Breast epithelium (tissue), 4 donors: ENCODE data around the gene IQCN. TPM values are rescaled to one million over a fixed set of nuclear protein-coding genes. Genes with fewer than 3 reads are reported as not detected.

Experiments
- DNase-seq, 2 donors: peaks; one replicate each; pipeline ENCODE4 v3.0.0-alpha.2; 2019; ENCODE audit warnings: low spot score in 2 of 2
- H3K27ac ChIP-seq, 2 donors: fragments of 200-600 bp; sonication (generic) in 1 of 2; one replicate each; pipeline ENCODE4 v1.5.1; 2016 to 2019; ENCODE audit warnings: mild to moderate bottlenecking in 1 of 2
- H3K27me3 ChIP-seq, 2 donors: fragments of 200-600 bp; sonication (generic) in 1 of 2; one replicate each; pipeline versions ENCODE4 v1.5.1 to v1.6.0; 2017 to 2019; ENCODE audit warnings: control low read depth in 1 of 2, mild to moderate bottlenecking in 1 of 2
- H3K36me3 ChIP-seq: fragments of 200-600 bp; one replicate; pipeline ENCODE4 v1.5.1; 2019
- H3K4me1 ChIP-seq, 2 donors: fragments of 200-600 bp; sonication (generic); one replicate each; pipeline ENCODE4 v1.5.1; 2016 to 2019; ENCODE audit warnings: control low read depth in 1 of 2
- H3K4me3 ChIP-seq, 3 donors: fragments of 200-600 bp; sonication (generic); 1 replicate in 2 of 3; 2 replicates in 1 of 3; pipeline ENCODE4 v1.5.1; 2016 to 2019; ENCODE audit warnings: mild to moderate bottlenecking in 3 of 3, moderate library complexity in 2 of 3
- H3K9me3 ChIP-seq, 2 donors: fragments of 200-600 bp; sonication (generic) in 1 of 2; one replicate each; pipeline ENCODE4 v1.5.1; 2016 to 2019; ENCODE audit warnings: control low read depth in 1 of 2
- POLR2A ChIP-seq: fragments of 450-650 bp; IDR thresholded peaks from one replicate; pipeline ENCODE4 v1.6.1; 2016; ENCODE audit warnings: antibody characterized with exemption, mild to moderate bottlenecking, moderate library complexity
- POLR2AphosphoS5 ChIP-seq, 3 donors: sonication (generic); formaldehyde crosslinking; IDR thresholded peaks; one replicate each; pipeline ENCODE4 v1.6.1; 2017; ENCODE audit warnings: antibody characterized with exemption in 3 of 3
- intact Hi-C: fragments of 100-400 bp; cut with DNase I; formaldehyde crosslinking; loops from one replicate; pipeline ENCODE4 v1.15.1; 2023; ENCODE audit warnings: low total_unique reads
- total RNA-seq, 3 donors: library from RNA; depleted of rRNA; stranded (reverse); fragments of >200 nt; gene quantifications; one replicate each; pipeline ENCODE4 v1.1.0, GENCODE V29; 2016
- TF ChIP-seq, protein P1 (sequence below), 3 donors: fragments of 450-650 bp; IDR thresholded peaks; one replicate each; pipeline ENCODE4 v1.5.1; 2016 to 2017; ENCODE audit warnings: antibody characterized with exemption in 3 of 3, mild to moderate bottlenecking in 3 of 3, moderate library complexity in 3 of 3

Gene IQCN
- total RNA-seq, 3 donors from 2014 or later = 7.0 to 16.6 (median 9.5) TPM

GRCh38 chr19:18298601-18299000 is 24.3 kb upstream of the IQCN start:
- no peak for DNase-seq
- Histone ChIP-seq H3K36me3 (no peaks in the 10 kb centered on the region), H3K4me1 (peaks cover 0 to 3% of the 10 kb centered on the region in 2 donors), H3K9me3 (no peaks in the 10 kb centered on the region), H3K27me3 (no peaks in the 10 kb centered on the region), H3K4me3 (no peak overlapping the region), H3K27ac (no peak overlapping the region)
- intact Hi-C loops = loop anchor here (5.0 kb wide), 1 partner anchor 1636 kb away; the partner anchor contains the start of genes SMIM7 and TMEM38A
- no peak for TF ChIP-seq POLR2A
- TF ChIP-seq POLR2AphosphoS5 (IDR thresholded peaks at IDR 0.05) = no peak
- TF ChIP-seq, protein P1, sequence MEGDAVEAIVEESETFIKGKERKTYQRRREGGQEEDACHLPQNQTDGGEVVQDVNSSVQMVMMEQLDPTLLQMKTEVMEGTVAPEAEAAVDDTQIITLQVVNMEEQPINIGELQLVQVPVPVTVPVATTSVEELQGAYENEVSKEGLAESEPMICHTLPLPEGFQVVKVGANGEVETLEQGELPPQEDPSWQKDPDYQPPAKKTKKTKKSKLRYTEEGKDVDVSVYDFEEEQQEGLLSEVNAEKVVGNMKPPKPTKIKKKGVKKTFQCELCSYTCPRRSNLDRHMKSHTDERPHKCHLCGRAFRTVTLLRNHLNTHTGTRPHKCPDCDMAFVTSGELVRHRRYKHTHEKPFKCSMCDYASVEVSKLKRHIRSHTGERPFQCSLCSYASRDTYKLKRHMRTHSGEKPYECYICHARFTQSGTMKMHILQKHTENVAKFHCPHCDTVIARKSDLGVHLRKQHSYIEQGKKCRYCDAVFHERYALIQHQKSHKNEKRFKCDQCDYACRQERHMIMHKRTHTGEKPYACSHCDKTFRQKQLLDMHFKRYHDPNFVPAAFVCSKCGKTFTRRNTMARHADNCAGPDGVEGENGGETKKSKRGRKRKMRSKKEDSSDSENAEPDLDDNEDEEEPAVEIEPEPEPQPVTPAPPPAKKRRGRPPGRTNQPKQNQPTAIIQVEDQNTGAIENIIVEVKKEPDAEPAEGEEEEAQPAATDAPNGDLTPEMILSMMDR (IDR thresholded peaks at IDR 0.05) = no peak

- no peak overlapping the region for H3K4me3 ChIP-seq
- H3K9me3 ChIP-seq = no peaks in the 10 kb centered on the region
- no peaks in the 10 kb centered on the region for H3K27me3 ChIP-seq
- intact Hi-C loops = loop anchor here (5.0 kb wide), 1 partner anchor 1635 kb away; the partner anchor contains the start of genes SMIM7 and TMEM38A
- H3K36me3 ChIP-seq = no peaks in the 10 kb centered on the region
- no peak for TF ChIP-seq POLR2AphosphoS5 (IDR thresholded peaks at IDR 0.05)
- no peak overlapping the region for H3K27ac ChIP-seq
- no peak for DNase-seq
- H3K4me1 ChIP-seq = peaks cover 0 to 3% of the 10 kb centered on the region in 2 donors
Observed at GRCh38 chr19:18297308-18297707, 23.1 kb upstream of the IQCN start.

- Histone ChIP-seq H3K4me3 (no peak overlapping the region), H3K27ac (peak overlapping the region in 1 of 2 donors; percentile 99), H3K4me1 (no peaks in the 10 kb centered on the region), H3K36me3 (no peaks in the 10 kb centered on the region), H3K9me3 (no peaks in the 10 kb centered on the region), H3K27me3 (no peaks in the 10 kb centered on the region)
- intact Hi-C loops = loop anchor here (5.0 kb wide), 1 partner anchor 1633 kb away; the partner anchor contains the start of genes SMIM7 and TMEM38A
- TF ChIP-seq, protein P1 (IDR thresholded peaks at IDR 0.05) = no peak
- no peak for TF ChIP-seq POLR2AphosphoS5 (IDR thresholded peaks at IDR 0.05)
- TF ChIP-seq POLR2A = no peak
- DNase-seq = no peak
Observed at GRCh38 chr19:18295034-18295451, 20.8 kb upstream of the IQCN start.

- Histone ChIP-seq H3K9me3 (no peaks in the 10 kb centered on the region), H3K27me3 (no peaks in the 10 kb centered on the region), H3K36me3 (no peaks in the 10 kb centered on the region), H3K4me3 (no peak overlapping the region), H3K4me1 (no peaks in the 10 kb centered on the region), H3K27ac (peak overlapping the region; percentile 99 to 100)
- DNase-seq = no peak
- TF ChIP-seq POLR2A = no peak
- TF ChIP-seq, protein P1 (IDR thresholded peaks at IDR 0.05) = no peak
- no peak for TF ChIP-seq POLR2AphosphoS5 (IDR thresholded peaks at IDR 0.05)
- intact Hi-C loops = no loop called here
Observed at GRCh38 chr19:18294467-18294864, 20.2 kb upstream of the IQCN start.

GRCh38 chr19:18293642-18294466 is 19.6 kb upstream of the IQCN start:
- no peaks in the 10 kb centered on the region for H3K9me3 ChIP-seq
- no peaks in the 10 kb centered on the region for H3K27me3 ChIP-seq
- H3K27ac ChIP-seq = peak overlapping the region; percentile 99 to 100
- H3K36me3 ChIP-seq = no peaks in the 10 kb centered on the region
- H3K4me3 ChIP-seq = peak overlapping the region; percentile 52 to 78 (median 73)
- H3K4me1 ChIP-seq = no peaks in the 10 kb centered on the region
- no peak for DNase-seq
- intact Hi-C loops = no loop called here
- no peak for TF ChIP-seq POLR2AphosphoS5 (IDR thresholded peaks at IDR 0.05)
- TF ChIP-seq POLR2A = no peak
- TF ChIP-seq, protein P1 (IDR thresholded peaks at IDR 0.05) = no peak
